Measurements from ENCODE around the gene ADCY2.

The ADCY2 gene

GRCh38 chr5:7516253-7516652 is 120.3 kb downstream of the ADCY2 start:
- no peak overlapping the region for H3K4me3 ChIP-seq (ENCODE audit: low read depth, low read length)
- TF ChIP-seq, protein P1, sequence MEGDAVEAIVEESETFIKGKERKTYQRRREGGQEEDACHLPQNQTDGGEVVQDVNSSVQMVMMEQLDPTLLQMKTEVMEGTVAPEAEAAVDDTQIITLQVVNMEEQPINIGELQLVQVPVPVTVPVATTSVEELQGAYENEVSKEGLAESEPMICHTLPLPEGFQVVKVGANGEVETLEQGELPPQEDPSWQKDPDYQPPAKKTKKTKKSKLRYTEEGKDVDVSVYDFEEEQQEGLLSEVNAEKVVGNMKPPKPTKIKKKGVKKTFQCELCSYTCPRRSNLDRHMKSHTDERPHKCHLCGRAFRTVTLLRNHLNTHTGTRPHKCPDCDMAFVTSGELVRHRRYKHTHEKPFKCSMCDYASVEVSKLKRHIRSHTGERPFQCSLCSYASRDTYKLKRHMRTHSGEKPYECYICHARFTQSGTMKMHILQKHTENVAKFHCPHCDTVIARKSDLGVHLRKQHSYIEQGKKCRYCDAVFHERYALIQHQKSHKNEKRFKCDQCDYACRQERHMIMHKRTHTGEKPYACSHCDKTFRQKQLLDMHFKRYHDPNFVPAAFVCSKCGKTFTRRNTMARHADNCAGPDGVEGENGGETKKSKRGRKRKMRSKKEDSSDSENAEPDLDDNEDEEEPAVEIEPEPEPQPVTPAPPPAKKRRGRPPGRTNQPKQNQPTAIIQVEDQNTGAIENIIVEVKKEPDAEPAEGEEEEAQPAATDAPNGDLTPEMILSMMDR (IDR thresholded peaks at IDR 0.05; ENCODE audit: control insufficient read depth, extremely low read depth, insufficient read depth), result no peak
- no peak for DNase-seq (ENCODE audit: low read depth)

GRCh38 chr5:7517006-7517405 is 121.1 kb downstream of the ADCY2 start:
- TF ChIP-seq, protein P1 (IDR thresholded peaks at IDR 0.05; ENCODE audit: control insufficient read depth, extremely low read depth, insufficient read depth), result no peak
- DNase-seq (ENCODE audit: low read depth), result no peak
- H3K4me3 ChIP-seq (ENCODE audit: low read depth, low read length), result no peak overlapping the region

DNA sequence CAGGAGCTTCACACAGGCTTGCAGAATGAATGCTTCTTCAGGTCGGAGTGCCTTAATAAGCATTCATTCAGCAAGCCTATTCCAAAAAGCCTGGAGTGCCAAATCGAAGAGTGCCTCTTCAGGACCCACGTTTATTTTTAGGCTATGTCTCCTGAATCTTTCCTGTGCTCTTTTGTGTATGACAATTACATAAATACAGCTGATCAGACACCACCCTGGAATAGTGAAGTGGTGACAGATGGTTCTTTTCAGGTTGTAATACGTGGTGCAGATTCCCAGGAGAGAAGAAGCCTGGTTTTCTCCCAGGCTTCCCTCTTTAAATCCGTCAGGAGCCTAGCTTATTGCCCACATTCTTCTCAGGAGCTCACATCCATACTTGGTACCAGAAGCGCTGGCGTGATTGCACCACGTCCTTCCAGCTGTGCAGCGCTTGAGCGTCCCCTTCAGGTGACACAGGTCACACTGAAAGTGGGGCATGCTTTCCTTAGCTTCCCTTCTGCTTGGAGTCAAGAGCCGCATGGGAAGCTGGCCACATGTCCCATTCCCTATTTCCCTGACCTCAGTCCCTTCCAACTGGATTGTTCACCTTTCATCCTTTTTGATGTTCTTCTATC is 123.1 kb downstream of the ADCY2 start:
- TF ChIP-seq, protein P1 (IDR thresholded peaks at IDR 0.05; ENCODE audit: control insufficient read depth, extremely low read depth, insufficient read depth), result no peak
- no peak for DNase-seq (ENCODE audit: low read depth)

GRCh38 chr5:7519564-7519963 is 123.6 kb downstream of the ADCY2 start:
- TF ChIP-seq, protein P1 (IDR thresholded peaks at IDR 0.05; ENCODE audit: control insufficient read depth, extremely low read depth, insufficient read depth), result no peak
- H3K4me3 ChIP-seq (ENCODE audit: low read depth, low read length), result no peak overlapping the region
- DNase-seq (ENCODE audit: low read depth), result no peak

More for the DNA sequence above, 123.1 kb downstream of the ADCY2 start:
- H3K4me3 ChIP-seq (ENCODE audit: low read depth, low read length), result no peak overlapping the region

GRCh38 chr5:7529880-7530279 is 133.9 kb downstream of the ADCY2 start:
- H3K4me3 ChIP-seq (ENCODE audit: low read depth, low read length), result no peak overlapping the region
- TF ChIP-seq, protein P1 (IDR thresholded peaks at IDR 0.05; ENCODE audit: control insufficient read depth, extremely low read depth, insufficient read depth), result no peak
- DNase-seq (ENCODE audit: low read depth), result no peak

- TF ChIP-seq, protein P1 (IDR thresholded peaks at IDR 0.05; ENCODE audit: control insufficient read depth, extremely low read depth, insufficient read depth), result no peak
- no peak for DNase-seq (ENCODE audit: low read depth)
- H3K4me3 ChIP-seq (ENCODE audit: low read depth, low read length), result no peak overlapping the region
These were observed 138.0 kb downstream of the ADCY2 start for GRCh38 chr5:7533941-7534340.

DNA sequence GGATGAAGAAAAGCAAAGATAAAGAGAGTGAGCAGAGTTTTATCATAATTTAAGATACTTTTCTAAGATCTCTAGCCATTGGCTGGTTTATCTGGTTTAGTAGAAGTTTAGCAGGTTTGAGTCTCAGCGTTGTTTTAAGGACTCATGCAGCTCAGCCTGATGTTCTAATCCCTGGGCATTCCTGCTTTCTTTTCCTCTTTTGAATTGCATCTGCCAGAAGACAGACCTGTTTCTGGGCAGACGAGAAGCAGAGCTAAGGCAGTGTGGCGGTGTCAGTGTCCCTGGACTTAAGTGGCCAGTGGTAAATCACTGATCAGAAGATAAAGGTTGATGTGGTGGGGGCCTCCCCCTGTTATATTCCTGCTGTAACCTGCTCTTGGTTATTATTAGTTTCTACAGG is 138.6 kb downstream of the ADCY2 start:
- TF ChIP-seq, protein P1 (IDR thresholded peaks at IDR 0.05; ENCODE audit: control insufficient read depth, extremely low read depth, insufficient read depth), result no peak
- no peak overlapping the region for H3K4me3 ChIP-seq (ENCODE audit: low read depth, low read length)
- DNase-seq (ENCODE audit: low read depth), result no peak
